Activated CD4-positive, CD25-positive, alpha-beta regulatory T cell treated with anti-CD3 and anti-CD28 coated beads, Interleukin-2, amount 50 U/mL, for 72 hours (primary cell): ENCODE data around the gene SLC25A44.
"Not testable (repeated sequence)": the region's sequence is repeated elsewhere in the genome, so short reads cannot be mapped to it uniquely, and the experiment has no call there.

Experiments used
- DNase-seq: peaks from one replicate; pipeline ENCODE4 v3.0.0; 2021

Gene SLC25A44

DNA sequence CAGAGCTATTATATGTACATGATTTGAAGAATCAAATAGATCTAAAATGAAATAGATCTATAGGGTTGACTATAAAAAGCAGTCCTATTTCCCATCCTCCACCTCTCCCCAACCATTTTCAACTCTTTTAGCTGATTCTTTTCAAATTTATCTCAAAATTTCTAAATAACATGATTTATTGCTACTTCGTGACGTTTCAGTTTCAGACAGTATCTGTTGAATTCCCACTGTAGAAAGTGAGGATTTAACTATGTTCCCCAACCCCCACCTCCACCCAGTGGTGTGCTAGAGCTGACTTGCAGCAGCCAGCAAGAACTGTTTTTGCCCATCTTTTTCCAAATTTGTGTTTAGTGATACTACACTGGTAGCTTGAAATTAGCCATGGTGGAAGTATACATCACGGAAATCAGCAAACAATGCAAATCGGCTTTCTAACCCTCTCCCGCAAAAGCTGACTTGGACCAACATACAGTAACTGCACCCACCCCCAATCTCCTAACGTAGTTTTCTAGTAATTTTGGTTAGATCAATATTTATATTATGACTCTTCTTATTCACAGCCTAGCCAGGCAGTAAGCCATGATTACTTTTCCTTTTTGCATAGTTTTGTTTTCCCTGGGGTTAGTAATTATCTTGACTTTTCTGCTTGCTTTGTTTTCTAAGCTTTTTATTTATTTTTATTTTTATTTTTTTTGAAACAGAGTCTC lies 29.6 kb upstream of the SLC25A44 start:
- no peak for DNase-seq

DNA sequence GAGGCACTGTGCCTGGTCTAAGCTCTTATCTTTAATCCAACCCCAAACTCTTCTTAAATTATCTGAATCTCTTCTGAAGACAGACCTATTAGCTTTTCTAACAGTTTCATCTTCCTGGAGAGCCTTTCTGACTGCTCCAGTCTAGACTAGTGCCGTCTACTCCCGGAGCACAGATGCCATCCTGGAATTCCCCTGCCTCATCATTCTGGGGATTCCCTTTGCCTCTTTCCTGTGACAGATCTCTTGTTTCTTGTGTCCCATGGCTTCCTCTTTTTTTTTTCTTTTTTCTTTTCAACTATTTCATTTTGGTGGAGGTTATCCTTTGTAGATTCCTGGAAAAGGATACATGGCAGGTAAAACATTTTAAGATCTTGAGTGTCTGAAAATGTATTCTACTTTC lies 28.8 kb upstream of the SLC25A44 start:
- DNase-seq = no peak

DNA sequence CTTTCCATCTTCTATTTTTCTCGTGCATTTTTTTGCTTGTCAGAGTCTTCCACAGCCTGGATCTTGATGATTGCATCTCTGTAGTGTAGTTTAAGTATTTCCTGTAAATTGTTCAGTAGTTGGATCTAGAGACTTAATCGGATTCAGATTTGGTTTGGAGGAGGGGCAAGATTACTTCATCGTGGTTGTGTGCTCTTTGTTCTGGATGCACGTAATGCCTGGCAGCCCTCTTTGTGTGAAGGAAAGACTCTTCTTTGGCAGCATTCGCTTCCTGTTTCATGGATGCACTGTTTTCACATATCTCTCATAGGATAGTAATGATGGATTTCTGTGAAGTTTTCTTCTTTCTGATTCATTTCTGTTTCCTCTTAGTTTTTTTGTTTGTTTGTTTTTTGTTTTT lies 26.4 kb upstream of the SLC25A44 start:
- DNase-seq = no peak

DNA sequence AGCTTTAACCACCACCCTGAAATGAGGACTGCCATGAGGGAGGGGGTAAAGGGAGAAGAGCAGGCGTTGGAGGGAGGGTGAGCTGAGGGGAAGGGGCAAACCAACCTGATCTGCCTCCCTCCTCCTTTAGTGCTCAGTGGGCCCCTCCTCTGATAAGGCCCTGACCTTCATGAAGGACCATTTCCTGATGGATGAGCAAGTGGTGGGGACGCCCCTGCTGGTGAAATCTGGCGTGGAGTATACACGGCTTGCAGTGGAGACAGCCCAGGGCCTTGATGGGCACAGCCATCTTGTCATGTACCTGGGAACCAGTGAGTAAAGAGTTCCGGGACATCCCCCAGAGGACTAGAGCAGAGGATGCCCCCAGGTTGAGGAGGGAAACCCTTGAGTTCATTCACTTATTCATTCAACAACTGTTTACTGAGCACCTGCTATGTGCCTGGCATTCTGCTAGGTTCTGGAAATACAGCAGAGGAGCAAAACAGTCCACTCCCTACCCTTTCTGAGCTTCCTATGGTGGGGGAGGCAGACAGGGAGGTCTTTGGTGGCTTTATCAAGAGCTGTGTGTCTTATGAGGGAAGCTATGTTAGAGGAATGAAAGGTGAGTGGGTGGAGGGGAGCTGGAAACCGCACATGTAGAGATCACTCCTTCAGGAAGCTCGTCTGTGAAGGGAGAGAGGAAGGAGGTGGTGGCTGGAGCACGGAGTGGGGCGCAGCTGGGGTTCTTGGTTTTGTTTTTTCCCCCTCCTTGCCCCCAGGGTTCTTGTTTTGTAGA lies 21.0 kb upstream of the SLC25A44 start:
- no peak for DNase-seq

DNA sequence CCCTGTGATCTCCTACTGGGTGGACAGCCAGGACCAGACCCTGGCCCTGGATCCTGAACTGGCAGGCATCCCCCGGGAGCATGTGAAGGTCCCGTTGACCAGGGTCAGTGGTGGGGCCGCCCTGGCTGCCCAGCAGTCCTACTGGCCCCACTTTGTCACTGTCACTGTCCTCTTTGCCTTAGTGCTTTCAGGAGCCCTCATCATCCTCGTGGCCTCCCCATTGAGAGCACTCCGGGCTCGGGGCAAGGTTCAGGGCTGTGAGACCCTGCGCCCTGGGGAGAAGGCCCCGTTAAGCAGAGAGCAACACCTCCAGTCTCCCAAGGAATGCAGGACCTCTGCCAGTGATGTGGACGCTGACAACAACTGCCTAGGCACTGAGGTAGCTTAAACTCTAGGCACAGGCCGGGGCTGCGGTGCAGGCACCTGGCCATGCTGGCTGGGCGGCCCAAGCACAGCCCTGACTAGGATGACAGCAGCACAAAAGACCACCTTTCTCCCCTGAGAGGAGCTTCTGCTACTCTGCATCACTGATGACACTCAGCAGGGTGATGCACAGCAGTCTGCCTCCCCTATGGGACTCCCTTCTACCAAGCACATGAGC lies 17.2 kb upstream of the SLC25A44 start:
- DNase-seq = no peak

DNA sequence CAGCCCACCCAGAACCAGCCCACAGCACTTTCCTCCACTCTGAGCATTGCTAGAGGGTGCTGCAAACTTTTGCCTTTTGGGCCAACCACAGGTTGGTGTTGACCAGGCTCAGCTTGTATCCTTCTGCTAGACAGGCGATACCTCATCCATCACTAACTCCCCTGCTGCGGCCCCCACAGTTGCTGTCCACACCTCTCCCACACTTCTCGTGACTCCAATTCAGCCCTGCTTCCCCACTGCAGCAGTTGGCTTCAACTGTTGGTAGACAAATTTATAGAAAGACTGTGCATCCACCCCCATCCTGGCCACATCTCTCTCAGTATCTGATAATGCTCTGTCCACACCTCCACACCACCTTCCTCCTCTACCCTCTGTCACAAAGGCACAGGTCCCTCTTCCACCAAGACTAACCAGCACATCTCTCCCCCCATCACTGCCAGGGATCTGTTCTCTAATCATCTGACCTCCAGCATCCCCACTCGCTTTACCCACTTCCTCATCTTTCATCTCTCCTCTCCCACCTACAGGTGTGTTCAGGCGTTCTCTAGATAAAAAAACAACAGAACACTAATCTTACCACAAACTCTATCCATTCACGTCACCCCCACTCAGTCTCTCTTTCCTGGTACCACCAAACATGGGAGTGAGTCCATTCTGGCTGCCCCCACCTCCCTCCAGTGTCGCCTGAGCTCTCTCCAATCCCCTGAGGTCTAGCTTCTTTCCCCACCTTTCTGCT lies 15.8 kb upstream of the SLC25A44 start:
- DNase-seq = no peak

DNA sequence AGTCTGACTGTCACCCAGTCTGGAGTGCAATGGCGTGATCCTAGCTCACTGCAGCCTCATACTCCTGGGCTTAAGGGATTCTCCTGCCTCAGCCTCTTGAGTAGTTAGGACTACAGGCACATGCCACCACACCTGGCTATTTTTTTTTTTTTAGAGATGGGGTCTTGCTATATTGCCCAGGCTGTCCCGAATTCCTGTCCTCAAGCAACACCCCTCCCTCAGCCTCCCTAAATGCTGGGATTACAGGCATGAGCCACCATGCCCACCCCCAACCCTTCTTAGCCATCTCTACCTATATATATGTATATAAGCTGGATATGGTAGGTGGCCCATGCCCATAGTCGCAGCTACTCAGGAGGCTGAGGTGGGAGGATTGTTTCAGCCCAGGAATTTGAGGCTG lies 13.4 kb upstream of the SLC25A44 start:
- DNase-seq = no peak

DNA sequence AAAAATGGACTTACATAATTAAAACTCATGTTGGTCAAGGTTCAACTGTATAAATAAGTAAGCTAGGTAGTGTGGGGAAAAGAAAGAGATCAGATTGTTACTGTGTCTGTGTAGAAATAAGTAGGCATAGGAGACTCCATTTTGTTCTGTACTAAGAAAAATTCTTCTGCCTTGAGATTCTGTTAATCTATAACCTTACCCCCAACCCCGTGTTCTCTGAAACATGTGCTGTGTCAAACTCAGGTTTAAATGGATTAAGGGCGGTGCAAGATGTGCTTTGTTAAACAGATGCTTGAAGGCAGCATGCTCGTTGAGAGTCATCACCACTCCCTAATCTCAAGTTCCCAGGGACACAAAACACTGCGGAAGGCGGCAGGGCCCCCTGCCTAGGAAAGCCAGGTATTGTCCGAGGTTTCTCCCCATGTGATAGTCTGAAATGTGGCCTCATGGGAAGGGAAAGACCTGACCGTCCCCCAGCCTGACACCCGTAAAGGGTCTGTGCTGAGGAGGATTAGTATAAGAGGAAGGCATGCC lies 12.4 kb upstream of the SLC25A44 start:
- not testable (repeated sequence) for DNase-seq

DNA sequence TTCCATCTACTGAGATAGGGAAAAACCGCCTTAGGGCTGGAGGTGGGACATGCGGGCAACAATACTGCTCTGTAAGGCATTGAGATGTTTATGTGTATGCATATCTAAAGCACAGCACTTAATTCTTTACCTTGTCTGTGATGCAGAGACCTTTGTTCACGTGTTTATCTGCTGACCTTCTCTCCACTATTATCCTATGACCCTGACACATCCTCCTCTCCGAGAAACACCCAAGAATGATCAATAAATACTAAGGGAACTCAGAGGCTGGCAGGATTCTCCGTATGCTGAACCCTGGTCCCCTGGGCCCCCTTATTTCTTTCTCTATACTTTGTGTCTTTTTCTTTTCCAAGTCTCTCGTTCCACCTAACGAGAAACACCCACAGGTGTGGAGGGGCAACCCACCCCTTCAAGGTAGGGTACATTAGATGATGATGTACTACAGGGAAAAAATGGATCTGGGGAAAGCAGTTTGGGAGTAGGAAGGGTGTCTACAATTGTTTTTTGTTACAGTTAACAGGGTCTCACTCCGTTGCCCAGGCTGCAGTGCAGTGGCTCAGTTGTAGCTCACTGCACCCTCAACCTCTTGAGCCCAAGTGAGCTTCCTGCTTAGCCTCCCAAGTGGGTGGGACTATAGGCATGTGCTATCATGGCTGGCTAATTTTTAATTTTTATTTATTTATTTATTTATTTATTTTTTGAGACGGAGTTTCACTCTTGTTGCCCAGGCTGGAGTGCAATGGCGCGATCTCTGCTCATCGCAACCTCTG lies 11.7 kb upstream of the SLC25A44 start:
- not testable (repeated sequence) for DNase-seq

DNA sequence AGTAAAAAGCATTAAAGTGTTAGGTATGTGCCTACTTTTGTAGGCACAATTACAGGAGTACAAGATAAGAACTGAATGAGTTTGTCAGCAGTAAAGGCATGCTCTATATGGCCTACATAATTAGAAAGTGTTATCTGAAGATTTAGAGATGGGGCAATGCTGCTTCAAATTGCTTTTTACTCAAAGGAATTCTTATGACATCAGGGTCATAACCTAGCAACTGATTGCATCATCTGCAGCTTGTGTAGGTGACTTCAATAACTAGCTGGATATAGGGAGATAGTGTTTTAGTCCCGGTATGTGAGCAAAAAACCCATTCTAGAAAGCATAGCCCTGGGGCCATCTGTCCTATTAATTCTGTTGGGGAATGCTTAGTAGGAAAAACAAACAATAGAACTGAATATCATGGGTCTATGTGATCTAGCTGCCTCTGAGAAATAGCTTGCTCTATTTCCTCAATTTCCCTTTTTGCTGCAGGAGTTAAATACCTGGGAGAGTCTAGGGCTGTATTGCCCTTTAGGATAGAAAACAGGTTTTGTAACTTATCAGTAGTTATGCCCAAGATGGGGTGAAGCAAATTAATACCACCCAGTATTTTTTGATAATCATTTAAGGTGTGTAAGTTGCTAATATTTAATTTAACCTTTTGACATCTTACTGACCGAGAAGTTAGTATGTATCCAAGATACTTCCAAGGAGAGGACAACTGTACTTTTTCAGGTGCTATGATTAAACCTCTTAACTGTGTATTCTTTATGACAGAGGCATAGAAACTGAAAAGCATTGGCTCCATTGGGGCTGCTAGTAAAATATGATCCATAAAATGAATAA lies 7.3 kb upstream of the SLC25A44 start:
- not testable (repeated sequence) for DNase-seq

DNA sequence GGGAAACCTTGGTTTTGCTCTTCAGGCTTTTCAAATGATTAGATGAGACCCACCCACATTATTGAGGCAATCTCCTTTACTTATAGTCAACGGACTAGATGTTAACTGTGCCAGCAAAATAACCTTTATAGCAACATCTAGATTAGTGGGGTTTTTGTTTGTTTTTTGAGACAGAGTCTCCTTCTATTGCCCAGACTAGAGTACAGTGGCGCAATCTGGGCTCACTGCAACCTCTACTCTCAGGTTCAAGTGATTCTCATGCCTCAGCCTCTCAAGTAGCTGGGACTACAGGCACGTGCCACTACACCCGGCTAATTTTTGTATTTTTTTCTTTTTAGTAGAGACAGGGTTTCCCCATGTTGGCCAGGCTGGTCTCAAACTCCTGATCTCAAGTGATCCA lies 3.6 kb upstream of the SLC25A44 start:
- DNase-seq = not testable (repeated sequence)

DNA sequence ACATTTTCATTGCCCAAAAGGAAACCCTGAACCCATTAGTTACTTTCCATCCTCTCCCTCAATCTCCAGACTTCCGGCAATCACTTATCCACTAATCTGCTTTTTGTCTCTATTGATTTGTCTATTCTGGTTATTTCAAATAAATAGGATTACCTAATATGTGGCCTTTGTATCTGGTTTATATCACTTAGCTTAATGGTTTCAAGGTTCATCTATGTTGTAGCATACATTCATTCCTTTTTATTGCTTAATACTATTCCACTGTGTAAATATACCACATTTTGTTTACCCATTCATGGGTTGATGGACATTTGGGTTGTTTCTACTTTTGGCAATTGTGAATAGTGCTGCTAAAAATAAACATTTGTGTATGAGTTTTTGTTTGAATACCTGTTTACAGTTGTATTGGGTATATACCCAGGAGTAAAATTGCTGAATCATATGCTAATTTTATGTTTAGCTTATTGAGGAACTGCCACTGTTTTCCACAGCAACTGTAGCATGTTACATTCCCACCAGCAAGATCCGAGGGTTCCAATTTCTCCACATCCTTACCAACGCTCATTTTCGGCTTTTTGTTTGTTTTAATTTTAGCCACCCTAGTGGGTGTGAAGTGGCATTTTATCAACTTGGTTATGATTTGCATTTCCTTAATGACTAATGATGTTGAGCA lies 2.5 kb upstream of the SLC25A44 start:
- no peak for DNase-seq

DNA sequence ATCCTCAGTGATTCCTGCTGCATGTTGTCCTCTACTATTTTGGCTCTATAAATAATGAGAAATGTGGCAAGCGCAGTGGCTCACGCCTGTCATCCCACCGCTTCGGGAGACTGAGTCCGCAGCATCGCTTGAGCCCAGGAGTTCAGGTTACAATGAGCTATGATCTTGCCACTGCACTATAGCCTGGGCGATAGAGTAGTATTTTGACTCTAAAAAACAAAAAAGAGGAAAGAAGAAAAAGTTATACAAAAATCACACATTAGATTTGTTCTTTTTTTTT lies 756 bp upstream of the SLC25A44 start:
- no peak for DNase-seq

DNA sequence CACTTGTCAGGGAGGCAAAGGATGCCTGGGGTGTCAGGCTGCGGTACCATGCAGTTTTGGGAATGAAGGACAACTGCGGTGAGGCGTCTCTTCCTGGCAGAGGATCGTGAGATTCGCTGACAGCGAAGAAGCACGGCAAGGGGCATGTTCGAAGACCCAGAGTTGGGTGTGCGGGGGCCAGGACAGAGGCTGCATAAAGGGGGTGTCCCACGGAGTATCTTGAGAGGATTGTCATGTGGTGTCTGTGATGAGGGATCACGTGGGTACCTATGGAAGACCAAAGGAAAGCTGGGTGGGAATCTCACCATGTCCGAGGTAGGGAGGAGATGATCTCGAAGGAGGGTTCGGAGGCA lies 372 bp downstream of the SLC25A44 start:
- no peak for DNase-seq

DNA sequence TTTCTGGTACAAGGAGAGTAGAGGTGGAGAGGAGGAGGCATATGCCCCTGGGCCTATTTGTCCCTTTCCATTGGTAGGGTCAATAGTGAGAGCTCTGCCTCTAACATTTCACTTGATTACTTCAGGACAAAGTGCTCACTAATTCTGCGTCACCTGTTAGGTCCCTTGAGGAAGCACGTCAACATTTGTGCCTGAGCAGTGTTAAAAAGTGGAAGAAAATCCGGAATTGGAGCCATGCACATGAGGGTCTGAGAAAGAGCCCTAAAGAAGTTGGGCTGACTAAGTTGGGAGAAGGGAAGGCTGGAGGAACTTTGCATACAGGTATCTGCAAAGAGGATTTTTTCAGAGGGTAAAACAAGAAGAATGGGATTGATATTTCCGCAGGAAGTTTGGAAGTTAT lies 1.9 kb downstream of the SLC25A44 start:
- no peak for DNase-seq

DNA sequence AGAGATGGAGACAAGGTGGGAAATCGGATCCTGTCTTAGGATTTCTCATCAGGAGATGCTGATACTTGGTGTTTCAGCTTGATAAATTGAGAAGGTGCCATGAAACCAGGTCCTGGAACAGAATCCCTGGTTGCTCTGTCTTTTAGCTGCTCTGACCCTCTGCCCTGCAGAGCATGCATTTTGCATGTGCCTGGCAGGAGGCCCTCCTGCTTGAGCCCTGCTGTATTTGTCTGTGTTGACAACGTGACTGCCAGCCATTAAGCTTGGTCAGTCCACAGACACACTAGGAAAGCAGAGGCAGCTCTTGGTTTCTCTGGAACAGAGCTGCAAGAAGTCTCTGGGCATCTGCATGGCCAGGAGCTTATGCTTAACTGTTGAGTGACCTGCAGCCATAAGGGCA lies 2.5 kb downstream of the SLC25A44 start:
- DNase-seq = no peak

DNA sequence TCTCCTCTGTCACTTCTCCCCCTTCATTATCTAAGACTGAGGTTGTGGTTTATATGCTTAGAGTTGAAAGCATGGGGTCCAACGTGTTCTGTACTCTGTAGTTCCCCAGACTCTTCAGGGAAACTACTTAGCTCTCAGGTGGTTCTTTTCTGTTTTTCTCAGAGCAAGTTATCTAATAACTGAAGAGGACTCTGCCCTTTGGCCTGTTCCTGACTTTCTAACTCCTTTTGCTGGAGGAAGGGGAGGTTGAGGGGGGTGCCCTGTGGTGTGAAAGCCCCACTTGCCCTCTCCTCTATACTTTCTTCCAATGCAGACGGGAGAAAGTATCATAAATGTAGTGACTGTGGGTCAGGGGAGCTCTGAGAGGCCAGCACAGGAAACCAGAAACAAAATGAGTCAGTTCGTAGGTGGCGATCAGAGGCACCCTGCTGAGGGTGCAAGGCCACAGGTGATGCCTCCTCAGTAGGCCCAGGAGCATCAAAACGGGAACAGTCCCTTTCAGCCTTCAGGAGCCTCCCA lies 5.0 kb downstream of the SLC25A44 start:
- no peak for DNase-seq

DNA sequence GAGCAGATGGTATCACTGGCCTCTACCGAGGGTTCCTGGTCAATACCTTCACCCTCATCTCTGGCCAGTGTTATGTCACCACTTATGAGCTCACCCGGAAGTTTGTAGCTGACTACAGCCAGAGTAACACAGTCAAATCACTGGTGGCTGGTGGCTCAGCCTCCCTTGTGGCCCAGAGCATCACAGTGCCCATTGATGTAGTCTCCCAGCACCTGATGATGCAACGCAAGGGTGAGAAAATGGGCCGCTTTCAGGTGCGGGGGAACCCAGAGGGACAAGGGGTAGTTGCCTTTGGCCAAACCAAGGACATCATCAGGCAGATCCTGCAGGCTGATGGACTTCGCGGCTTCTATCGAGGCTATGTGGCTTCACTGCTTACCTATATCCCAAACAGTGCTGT lies 6.1 kb downstream of the SLC25A44 start:
- no peak for DNase-seq

DNA sequence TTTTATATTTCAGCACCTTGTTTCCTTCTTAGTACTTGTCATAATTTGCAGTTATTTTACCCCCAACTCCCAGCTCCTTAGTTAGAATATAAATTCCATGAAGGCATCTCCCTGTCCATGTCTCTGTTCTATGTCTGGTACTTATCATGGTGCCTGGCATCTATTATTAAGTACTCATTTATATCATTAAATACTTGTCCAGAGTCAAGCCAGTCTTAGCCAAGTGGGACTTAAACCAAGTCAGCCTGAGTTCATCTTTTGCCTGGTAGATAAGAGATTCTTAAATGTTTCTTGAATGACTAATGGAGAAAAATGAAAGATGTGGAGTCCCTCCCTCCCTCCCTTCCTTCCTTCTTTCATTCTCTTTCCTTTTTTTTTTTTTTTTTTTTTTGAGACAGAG lies 9.4 kb downstream of the SLC25A44 start:
- no peak for DNase-seq

DNA sequence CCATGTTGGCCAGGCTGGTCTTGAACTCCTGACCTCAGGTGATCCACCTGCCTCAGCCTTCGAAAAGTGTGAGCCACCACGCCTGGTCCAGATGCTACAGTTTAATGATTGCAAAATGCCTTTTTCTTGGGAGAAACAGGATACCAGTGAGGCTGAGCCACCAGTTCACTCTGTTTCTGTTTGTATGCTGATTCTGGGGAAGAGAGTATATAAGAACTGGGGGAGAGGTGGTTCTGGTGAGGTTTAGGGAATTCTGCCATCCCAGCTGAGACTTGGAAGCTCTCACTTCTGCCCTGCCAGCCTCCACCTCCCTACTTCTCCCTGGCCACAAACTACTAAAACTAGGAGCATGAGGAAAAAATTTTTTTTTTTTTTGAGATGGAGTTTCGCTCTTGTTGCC lies 10.8 kb downstream of the SLC25A44 start:
- no peak for DNase-seq

DNA sequence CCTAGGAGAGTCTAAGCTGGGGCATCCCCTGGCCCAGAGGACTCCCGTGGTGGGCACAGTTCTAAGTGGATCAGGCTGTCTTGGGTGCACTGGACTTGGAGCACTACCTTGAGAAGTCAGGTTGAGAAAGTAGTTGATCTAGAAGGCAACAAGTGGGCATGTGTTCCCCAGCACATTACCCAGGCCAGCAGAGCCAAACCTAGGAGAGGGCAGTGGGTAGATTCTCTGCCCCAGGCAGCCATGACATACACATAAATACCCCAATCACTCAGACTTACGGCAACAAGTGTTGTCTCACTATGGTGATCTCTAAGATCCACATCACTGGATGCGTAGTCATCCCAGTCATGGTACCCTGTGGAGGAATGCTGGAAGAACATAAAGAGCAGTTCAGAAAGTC lies 17.3 kb downstream of the SLC25A44 start:
- no peak for DNase-seq
